OCI-LY3 (cell line): ENCODE data around the gene HJV.

Experiments
- H2AFZ ChIP-seq: fragments of 200-600, 300-600 bp; shearing (Covaris generic); 2 replicates; pipeline ENCODE4 v1.6.0; 2014; ENCODE audit warnings: antibody characterized with exemption, low read depth, low read length
- H3K27ac ChIP-seq: fragments of 200-600, 300-600 bp; sonication (generic); 2 replicates; pipeline ENCODE4 v1.5.1; 2014; ENCODE audit warnings: mild to moderate bottlenecking, low read length, moderate library complexity, mixed read lengths
- H3K27me3 ChIP-seq: fragments of 200-600, 300-600 bp; sonication (generic); 2 replicates; pipeline ENCODE4 v1.6.1; 2014; ENCODE audit warnings: low read depth, low read length, mixed read lengths
- H3K36me3 ChIP-seq: fragments of 200-600, 300-600 bp; sonication (generic); replicated peaks from 2 replicates; pipeline ENCODE3; 2014; ENCODE audit warnings: low read depth, low read length, mixed read lengths
- H3K4me1 ChIP-seq: fragments of 300-600, 200-600 bp; sonication (generic); 2 replicates; pipeline ENCODE4 v1.6.1; 2014; ENCODE audit warnings: low read length, mixed read lengths
- H3K4me2 ChIP-seq: fragments of 200-600, 300-600 bp; sonication (generic); 2 replicates; pipeline ENCODE4 v1.6.1; 2014; ENCODE audit warnings: low read length, mixed read lengths
- H3K4me3 ChIP-seq: fragments of 300-600, 200-600 bp; sonication (generic); 2 replicates; pipeline ENCODE4 v1.5.1; 2014; ENCODE audit warnings: antibody characterized with exemption, mild to moderate bottlenecking, low read length, moderate library complexity
- H3K79me2 ChIP-seq: fragments of 300-600, 200-600 bp; shearing (Covaris generic); 2 replicates; pipeline ENCODE4 v1.6.1; 2014; ENCODE audit warnings: mild to moderate bottlenecking, low read length, mixed read lengths
- H3K9ac ChIP-seq: fragments of 300-600, 200-600 bp; shearing (Covaris generic); 2 replicates; pipeline ENCODE4 v1.6.0; 2014; ENCODE audit warnings: mild to moderate bottlenecking, low read length, moderate library complexity
- H3K9me3 ChIP-seq: fragments of 200-600, 300-600 bp; shearing (Covaris generic); 2 replicates; pipeline ENCODE4 v1.6.1; 2014; ENCODE audit warnings: low read length, mixed read lengths; ENCODE audit not compliant: insufficient read depth
- H4K20me1 ChIP-seq: fragments of 200-600, 300-600 bp; sonication (generic); 2 replicates; pipeline ENCODE4 v1.6.1; 2016; ENCODE audit warnings: low read length, mixed read lengths; ENCODE audit not compliant: insufficient read depth
- EZH2phosphoT487 ChIP-seq: fragments of 200-600 bp; shearing (Covaris generic); IDR thresholded peaks from 2 replicates; pipeline ENCODE4 v1.6.1; 2018; ENCODE audit warnings: antibody characterized with exemption, mixed run types, low read depth
- TF ChIP-seq, protein P1 (sequence below): fragments of 200-600, 300-600 bp; sonication (generic); IDR thresholded peaks from 2 replicates; pipeline ENCODE4 v1.5.1; 2014; ENCODE audit warnings: antibody characterized with exemption, low read length, low read depth

Gene HJV

DNA sequence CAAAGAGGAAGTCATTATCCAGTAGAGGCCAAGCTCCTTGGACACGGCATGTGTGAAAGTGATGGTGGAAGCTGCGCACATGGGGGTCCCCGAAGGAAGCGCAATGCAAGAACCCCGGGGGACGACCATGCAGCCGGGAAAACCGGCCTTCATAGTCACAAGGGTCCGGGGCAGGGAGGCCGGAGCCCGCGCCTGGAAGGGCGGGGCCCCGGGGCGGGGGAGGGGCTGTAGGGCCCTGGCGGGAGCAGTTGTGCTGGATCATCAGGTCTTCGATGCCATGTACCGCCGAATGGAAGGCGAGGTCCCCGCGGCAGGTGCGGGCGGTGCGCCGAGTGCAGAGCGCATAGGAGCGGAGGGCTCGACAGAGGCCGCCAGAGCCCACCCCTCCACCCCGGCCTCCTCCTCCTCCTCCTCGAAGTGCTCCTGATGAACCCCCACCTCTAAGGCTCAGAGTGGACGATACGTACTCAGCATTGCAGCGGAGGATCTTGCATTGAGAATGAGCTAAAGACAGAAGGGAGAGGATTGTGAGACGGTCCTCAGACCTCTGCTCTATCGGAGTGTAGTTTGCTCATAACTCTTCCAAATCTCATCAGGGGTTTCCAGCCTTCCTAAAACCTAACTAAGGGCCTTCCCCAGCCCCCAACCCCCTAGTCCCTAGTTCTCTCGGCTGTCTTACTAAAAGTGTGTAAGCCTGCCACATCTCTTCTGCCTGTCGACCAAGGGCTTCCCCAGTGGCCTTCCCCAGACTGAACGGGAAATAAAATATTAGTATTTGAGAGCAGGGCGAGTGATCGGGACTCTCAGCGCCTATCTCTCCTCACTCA lies 2.1 kb downstream of the HJV start:
- H3K9ac ChIP-seq, result no peak overlapping the region
- TF ChIP-seq, protein P1, sequence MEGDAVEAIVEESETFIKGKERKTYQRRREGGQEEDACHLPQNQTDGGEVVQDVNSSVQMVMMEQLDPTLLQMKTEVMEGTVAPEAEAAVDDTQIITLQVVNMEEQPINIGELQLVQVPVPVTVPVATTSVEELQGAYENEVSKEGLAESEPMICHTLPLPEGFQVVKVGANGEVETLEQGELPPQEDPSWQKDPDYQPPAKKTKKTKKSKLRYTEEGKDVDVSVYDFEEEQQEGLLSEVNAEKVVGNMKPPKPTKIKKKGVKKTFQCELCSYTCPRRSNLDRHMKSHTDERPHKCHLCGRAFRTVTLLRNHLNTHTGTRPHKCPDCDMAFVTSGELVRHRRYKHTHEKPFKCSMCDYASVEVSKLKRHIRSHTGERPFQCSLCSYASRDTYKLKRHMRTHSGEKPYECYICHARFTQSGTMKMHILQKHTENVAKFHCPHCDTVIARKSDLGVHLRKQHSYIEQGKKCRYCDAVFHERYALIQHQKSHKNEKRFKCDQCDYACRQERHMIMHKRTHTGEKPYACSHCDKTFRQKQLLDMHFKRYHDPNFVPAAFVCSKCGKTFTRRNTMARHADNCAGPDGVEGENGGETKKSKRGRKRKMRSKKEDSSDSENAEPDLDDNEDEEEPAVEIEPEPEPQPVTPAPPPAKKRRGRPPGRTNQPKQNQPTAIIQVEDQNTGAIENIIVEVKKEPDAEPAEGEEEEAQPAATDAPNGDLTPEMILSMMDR, result no peak
- no peak for TF ChIP-seq EZH2phosphoT487
- peaks cover 44% of the 10 kb centered on the region for H3K27me3 ChIP-seq
- no peaks in the 10 kb centered on the region for H3K4me1 ChIP-seq
- no peaks in the 10 kb centered on the region for H3K79me2 ChIP-seq
- no peak overlapping the region for H2AFZ ChIP-seq
- no peak overlapping the region for H3K4me3 ChIP-seq
- H3K36me3 ChIP-seq, result no peaks in the 10 kb centered on the region
- no peak overlapping the region for H3K4me2 ChIP-seq
- no peaks in the 10 kb centered on the region for H3K9me3 ChIP-seq
- no peak overlapping the region for H3K27ac ChIP-seq
- no peaks in the 10 kb centered on the region for H4K20me1 ChIP-seq

DNA sequence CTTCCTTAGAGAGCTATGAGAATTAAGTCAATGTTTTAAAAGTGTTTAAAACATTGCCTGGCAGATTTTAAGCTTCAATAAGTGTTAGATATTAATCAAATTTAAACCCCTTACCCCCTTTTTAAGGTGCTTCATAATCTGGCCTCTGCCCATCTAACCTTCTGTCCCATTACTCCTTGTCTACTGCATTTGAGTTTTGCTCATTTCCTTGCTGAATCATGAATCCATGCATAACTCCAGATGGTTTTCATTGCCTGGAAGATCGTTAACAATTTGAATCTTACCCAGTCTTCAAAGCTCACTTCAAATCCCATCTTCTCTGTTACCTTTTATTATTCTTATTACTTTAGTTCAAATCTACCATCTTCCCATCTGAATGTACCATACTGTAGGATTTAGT lies 4.6 kb downstream of the HJV start:
- Histone ChIP-seq H3K36me3 (no peaks in the 10 kb centered on the region), H3K79me2 (no peaks in the 10 kb centered on the region), H3K4me1 (peaks cover 7% of the 10 kb centered on the region; the same call in 1 of the 2 replicates), H3K9ac (no peak overlapping the region), H2AFZ (no peak overlapping the region), H3K4me3 (no peak overlapping the region), H3K4me2 (no peak overlapping the region), H4K20me1 (no peaks in the 10 kb centered on the region), H3K27ac (no peak overlapping the region), H3K27me3 (peaks cover 37% of the 10 kb centered on the region), H3K9me3 (no peaks in the 10 kb centered on the region)
- TF ChIP-seq, protein P1, result no peak
- TF ChIP-seq EZH2phosphoT487, result no peak

DNA sequence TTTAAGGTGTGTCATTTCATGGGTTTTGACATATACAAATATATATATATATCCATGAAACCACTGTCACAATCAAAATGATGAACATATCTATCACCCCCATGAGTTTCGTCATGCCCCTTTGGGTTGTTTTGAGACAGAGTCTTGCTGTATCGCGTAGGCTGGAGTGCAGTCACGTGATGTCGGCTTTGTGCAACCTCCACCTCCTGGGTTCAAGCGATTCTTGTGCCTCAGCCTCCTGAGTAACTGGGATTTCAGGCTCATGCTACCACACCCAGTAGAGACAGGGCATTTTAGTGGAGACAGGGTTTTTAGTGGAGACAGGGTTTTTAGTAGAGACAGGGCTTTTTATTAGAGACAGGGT lies 8.0 kb downstream of the HJV start:
- Histone ChIP-seq H3K4me2 (peak overlapping the region; percentile 72), H3K27me3 (peaks cover 19% of the 10 kb centered on the region; the same call in 1 of the 2 replicates), H4K20me1 (no peaks in the 10 kb centered on the region), H3K4me1 (peaks cover 7% of the 10 kb centered on the region; the same call in 1 of the 2 replicates), H3K4me3 (peak overlapping the region; percentile 38), H3K36me3 (no peaks in the 10 kb centered on the region), H3K79me2 (no peaks in the 10 kb centered on the region), H3K9me3 (no peaks in the 10 kb centered on the region), H3K27ac (no peak overlapping the region), H2AFZ (peak overlapping the region; percentile 23; the same call in 1 of the 2 replicates), H3K9ac (peak overlapping the region; percentile 9; the same call in 1 of the 2 replicates)
- no peak for TF ChIP-seq EZH2phosphoT487
- TF ChIP-seq, protein P1, result no peak

DNA sequence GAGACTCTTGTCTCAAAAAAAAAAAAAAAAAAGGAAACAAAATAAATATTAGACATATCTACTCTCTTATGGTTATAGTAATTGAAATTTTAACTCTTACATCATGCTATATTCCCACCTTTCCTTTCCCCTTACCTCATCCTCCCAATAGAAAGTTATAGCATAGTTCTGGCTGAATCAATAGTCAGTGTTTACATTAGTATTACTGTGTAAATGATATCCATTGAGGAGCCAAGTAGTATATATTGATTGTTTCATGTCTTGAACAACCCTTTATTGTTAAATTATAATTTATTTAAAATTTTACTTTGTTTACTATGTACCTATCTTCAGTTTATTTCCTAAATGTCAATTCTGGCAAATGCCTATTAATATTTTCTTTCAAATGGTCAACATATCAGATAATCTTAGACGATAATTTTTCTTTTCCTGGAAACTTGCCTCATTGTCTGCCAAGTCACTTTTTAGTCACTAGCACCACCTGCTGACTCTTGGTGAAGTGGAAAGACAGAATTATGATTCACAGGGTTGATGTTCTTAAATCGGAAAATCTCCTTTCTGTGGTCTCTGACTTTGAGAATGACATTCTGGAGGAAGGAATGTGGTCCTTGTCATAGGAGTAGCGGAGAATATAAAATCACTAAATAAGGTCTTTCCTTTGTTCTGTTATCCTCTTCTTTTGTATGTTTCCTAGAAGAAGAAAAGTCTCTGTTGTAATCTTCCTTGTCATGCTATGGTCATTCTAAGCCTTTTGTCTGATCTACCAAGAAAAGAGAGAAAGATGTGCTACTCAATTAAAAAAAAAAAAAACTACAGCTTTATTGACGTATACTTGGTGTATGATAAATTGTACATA lies 8.6 kb downstream of the HJV start:
- Histone ChIP-seq H3K27me3 (peaks cover 18% of the 10 kb centered on the region; the same call in 1 of the 2 replicates), H3K27ac (no peak overlapping the region), H4K20me1 (no peaks in the 10 kb centered on the region), H2AFZ (peak overlapping the region; percentile 23), H3K9ac (peak overlapping the region; percentile 9; the same call in 1 of the 2 replicates), H3K79me2 (no peaks in the 10 kb centered on the region), H3K36me3 (no peaks in the 10 kb centered on the region), H3K4me2 (peak overlapping the region; percentile 72), H3K4me3 (peak overlapping the region; percentile 38), H3K4me1 (peaks cover 7% of the 10 kb centered on the region; the same call in 1 of the 2 replicates), H3K9me3 (no peaks in the 10 kb centered on the region)
- TF ChIP-seq, protein P1, result peak; percentile 99
- TF ChIP-seq EZH2phosphoT487, result no peak
